NCI-H774 (cell line): ENCODE data around the gene AP1G2.
A peak's percentile ranks its signal among the peaks of the same experiment; 100 is the strongest.

Experiments
- DNase-seq: peaks from one replicate; lab custom pipeline; 2025; lab: John Stamatoyannopoulos, UW

Gene AP1G2

GRCh38 chr14:23557521-23557920 is 10.1 kb downstream of the AP1G2 start:
- DNase-seq, result no peak

GRCh38 chr14:23556700-23557440 is 10.7 kb downstream of the AP1G2 start:
- no peak for DNase-seq

GRCh38 chr14:23555882-23556699 is 11.5 kb downstream of the AP1G2 start, which contains the start of gene THTPA:
Gene THTPA (plus strand): TSS chr14:23556271. CDS start chr14:23556758, 487 bp downstream.
- DNase-seq, result peak; percentile 87

- no peak for DNase-seq
Observed at GRCh38 chr14:23555533-23555881, 12.1 kb downstream of the AP1G2 start.

GRCh38 chr14:23551266-23552028 is 16.1 kb downstream of the AP1G2 start, which contains the start of gene ZFHX2:
Gene ZFHX2 (minus strand): TSS chr14:23551765. CDS start chr14:23535325, 16,440 bp downstream.
- peak; percentile 82 for DNase-seq

GRCh38 chr14:23550812-23551265 is 16.8 kb downstream of the AP1G2 start:
- DNase-seq, result no peak

GRCh38 chr14:23550131-23550811 is 17.3 kb downstream of the AP1G2 start:
- no peak for DNase-seq

GRCh38 chr14:23548351-23549318 is 19.0 kb downstream of the AP1G2 start:
- DNase-seq, result peak; percentile 50

GRCh38 chr14:23547924-23548323 is 19.7 kb downstream of the AP1G2 start:
- no peak for DNase-seq

GRCh38 chr14:23546450-23547035 is 21.0 kb downstream of the AP1G2 start:
- no peak for DNase-seq

GRCh38 chr14:23545740-23546365 is 21.7 kb downstream of the AP1G2 start:
- DNase-seq, result no peak

GRCh38 chr14:23544511-23545447 is 22.8 kb downstream of the AP1G2 start:
- peak; percentile 95 for DNase-seq

GRCh38 chr14:23543403-23543802 is 24.2 kb downstream of the AP1G2 start:
- DNase-seq, result no peak

- no peak for DNase-seq
Observed at GRCh38 chr14:23542261-23542660, 25.3 kb downstream of the AP1G2 start.

- DNase-seq, result no peak
Observed at GRCh38 chr14:23540141-23540469, 27.5 kb downstream of the AP1G2 start.

GRCh38 chr14:23539248-23540140 is 28.1 kb downstream of the AP1G2 start:
- no peak for DNase-seq

- no peak for DNase-seq
Observed at GRCh38 chr14:23538785-23539184, 28.8 kb downstream of the AP1G2 start.
